ENCODE data around the gene CHD6. TPM values are rescaled to one million over a fixed set of nuclear protein-coding genes. Genes with fewer than 3 reads are reported as not detected.

The CHD6 gene
- total and polyA plus RNA-seq, 5 donors from 2014 or later: 33.4 to 87.4 (median 39.7) TPM

DNA sequence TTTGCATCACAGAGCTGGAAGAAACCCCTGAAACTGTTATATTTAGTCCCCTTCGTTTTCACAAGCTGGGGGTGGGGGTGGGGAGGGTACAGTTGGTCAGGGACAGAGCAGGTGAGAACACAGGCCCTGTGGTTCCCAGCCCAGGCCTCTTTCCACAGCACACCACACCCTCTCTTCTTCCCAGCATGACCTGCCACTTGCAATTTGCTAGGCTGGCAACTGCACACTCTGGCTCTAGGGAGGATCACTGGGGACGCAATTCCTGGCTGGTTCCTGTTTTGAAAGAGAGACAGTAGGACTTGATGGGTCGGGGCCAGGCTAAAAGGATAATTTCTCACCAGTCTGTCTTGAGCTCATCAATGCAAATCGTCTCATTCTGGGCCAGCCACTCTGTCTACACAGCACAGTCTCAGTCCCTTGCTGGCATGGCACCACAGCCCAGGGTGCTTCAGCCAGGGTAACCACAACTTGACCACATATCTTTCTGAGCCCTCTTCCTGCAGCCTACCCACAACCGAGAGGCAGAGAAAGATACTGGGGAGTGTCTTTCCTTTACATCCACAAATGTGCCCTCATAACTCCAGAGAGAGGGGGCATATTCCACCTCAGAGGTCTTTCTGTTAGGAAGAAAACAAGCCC, 209.9 kb downstream of the CHD6 start:
- Mint-ChIP-seq H3K9me3 (no peaks in the 10 kb centered on the region), H3K36me3 (peaks cover 67% of the 10 kb centered on the region), H3K27me3 (no peaks in the 10 kb centered on the region), H3K4me1 (peaks cover 0 to 13% (median 5%) of the 10 kb centered on the region in 4 donors), H3K4me3 (no peak overlapping the region), H3K27ac (peak overlapping the region; percentile 52 to 84 (median 54))
- DNase-seq (peak in 1 of 3 donors; percentile 12), ATAC-seq (ENCODE audit: low read depth in 2 of 2) (no peak)
- H3K27me3 ChIP-seq (ENCODE audit: control insufficient read depth, insufficient read depth, low read length): no peaks in the 10 kb centered on the region
- no peak overlapping the region for H3K27ac ChIP-seq (ENCODE audit: insufficient read depth, low read length, poor library complexity, severe bottlenecking)
- peaks cover 10% of the 10 kb centered on the region for H3K4me1 ChIP-seq (ENCODE audit: control insufficient read depth, insufficient read depth, low read length, poor library complexity, severe bottlenecking)
- no peaks in the 10 kb centered on the region for H3K9me3 ChIP-seq (ENCODE audit: control insufficient read depth in 2 of 2, low read length in 2 of 2)
- H3K36me3 ChIP-seq (ENCODE audit: control insufficient read depth, insufficient read depth, low read length): peaks cover 93% of the 10 kb centered on the region
- H3K4me3 ChIP-seq (ENCODE audit: low read depth, low read length): no peak overlapping the region

DNA sequence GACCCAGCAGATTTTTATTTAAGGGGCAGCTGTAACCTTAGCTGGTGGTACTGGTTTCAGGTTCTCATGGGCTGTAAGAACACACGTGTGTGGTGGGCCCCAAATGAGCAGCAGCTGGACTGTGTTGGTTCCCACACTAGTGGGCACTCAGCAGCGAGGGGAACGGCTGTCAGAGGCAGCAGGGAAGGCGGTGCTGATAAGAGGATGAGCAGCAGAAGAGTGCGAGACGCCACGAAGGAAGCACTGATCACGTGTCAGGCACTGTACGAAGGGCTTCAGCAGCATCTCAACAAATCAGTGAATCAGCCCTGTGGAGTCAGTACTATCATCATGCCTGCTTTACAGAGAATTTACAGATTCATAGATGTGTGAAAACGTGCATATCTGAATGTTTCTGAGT, 210.6 kb downstream of the CHD6 start:
- Histone ChIP-seq H3K36me3 (ENCODE audit: control insufficient read depth, insufficient read depth, low read length) (peaks cover 89% of the 10 kb centered on the region), H3K4me1 (ENCODE audit: control insufficient read depth, insufficient read depth, low read length, poor library complexity, severe bottlenecking) (peaks cover 10% of the 10 kb centered on the region), H3K4me3 (ENCODE audit: low read depth, low read length) (no peak overlapping the region), H3K27me3 (ENCODE audit: control insufficient read depth, insufficient read depth, low read length) (no peaks in the 10 kb centered on the region), H3K9me3 (ENCODE audit: control insufficient read depth in 2 of 2, low read length in 2 of 2) (no peaks in the 10 kb centered on the region), H3K27ac (ENCODE audit: insufficient read depth, low read length, poor library complexity, severe bottlenecking) (no peak overlapping the region)
- no peaks in the 10 kb centered on the region for H3K9me3 Mint-ChIP-seq
- no peak for DNase-seq
- no peak overlapping the region for H3K4me3 Mint-ChIP-seq
- peaks cover 0 to 13% (median 5%) of the 10 kb centered on the region in 4 donors for H3K4me1 Mint-ChIP-seq
- peaks cover 66% of the 10 kb centered on the region for H3K36me3 Mint-ChIP-seq
- peak in 1 of 2 donors; percentile 25 for ATAC-seq (ENCODE audit: low read depth in 2 of 2)
- peak overlapping the region in 1 of 3 donors; percentile 54 for H3K27ac Mint-ChIP-seq
- no peaks in the 10 kb centered on the region for H3K27me3 Mint-ChIP-seq

DNA sequence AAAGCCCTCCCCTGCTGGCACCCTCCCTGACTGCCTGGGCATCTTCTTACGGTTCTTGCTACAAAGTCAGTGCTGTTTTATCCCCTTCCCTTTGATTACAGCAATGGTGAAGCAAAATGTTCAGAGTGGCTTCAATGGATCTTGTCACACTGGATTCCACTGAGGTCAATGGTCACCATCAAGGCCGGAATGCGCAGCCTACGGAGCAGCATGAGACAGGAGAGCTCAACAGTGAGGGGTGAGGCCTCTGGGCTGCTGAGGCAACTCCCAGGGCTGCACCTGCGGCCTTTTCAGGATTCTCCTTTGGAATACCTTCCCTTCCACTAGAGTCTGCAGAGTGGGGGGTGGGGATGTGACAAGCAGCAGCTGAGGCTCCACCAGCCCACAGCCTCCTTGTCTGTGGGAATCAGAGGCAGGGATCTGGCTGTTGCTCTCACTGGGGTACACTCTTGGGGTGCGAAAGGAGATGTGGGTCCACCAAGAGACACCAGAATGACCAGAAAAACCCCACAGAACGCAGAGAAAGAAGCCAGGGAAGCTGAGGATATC, 211.2 kb downstream of the CHD6 start:
- Mint-ChIP-seq H3K27me3 (no peaks in the 10 kb centered on the region), H3K36me3 (peaks cover 63% of the 10 kb centered on the region), H3K4me3 (no peak overlapping the region), H3K27ac (peak overlapping the region in 1 of 3 donors; percentile 14), H3K4me1 (peaks cover 0 to 13% (median 5%) of the 10 kb centered on the region in 4 donors), H3K9me3 (no peaks in the 10 kb centered on the region)
- Histone ChIP-seq H3K27ac (ENCODE audit: insufficient read depth, low read length, poor library complexity, severe bottlenecking) (no peak overlapping the region), H3K4me1 (ENCODE audit: control insufficient read depth, insufficient read depth, low read length, poor library complexity, severe bottlenecking) (peaks cover 10% of the 10 kb centered on the region), H3K27me3 (ENCODE audit: control insufficient read depth, insufficient read depth, low read length) (no peaks in the 10 kb centered on the region), H3K36me3 (ENCODE audit: control insufficient read depth, insufficient read depth, low read length) (peaks cover 82% of the 10 kb centered on the region), H3K9me3 (ENCODE audit: control insufficient read depth in 2 of 2, low read length in 2 of 2) (no peaks in the 10 kb centered on the region), H3K4me3 (ENCODE audit: low read depth, low read length) (no peak overlapping the region)
- DNase-seq: no peak
- ATAC-seq (ENCODE audit: low read depth in 2 of 2): no peak

DNA sequence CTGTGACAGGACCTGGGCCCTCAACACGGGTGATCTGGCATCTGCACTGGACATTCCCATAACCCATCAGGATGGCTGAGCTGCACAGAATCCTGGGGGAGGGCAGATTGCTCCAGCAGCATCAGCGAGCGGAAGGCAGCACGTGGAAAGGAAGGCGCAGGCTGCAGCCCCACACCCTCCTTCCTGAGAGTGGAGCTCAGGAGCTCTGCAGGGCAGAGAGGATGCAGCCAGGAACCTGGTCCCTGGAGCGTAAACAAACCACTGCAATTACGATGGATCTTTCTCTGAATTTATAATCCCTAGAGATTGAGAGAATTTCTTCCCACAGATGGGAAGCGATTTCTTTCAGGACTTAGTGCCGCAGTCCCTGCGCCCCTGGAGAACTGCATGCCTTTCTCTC, 211.8 kb downstream of the CHD6 start:
- ATAC-seq (ENCODE audit: low read depth in 2 of 2) (no peak), DNase-seq (no peak)
- Mint-ChIP-seq H3K4me1 (peaks cover 0 to 13% (median 5%) of the 10 kb centered on the region in 4 donors), H3K36me3 (peaks cover 61% of the 10 kb centered on the region), H3K27ac (no peak overlapping the region), H3K9me3 (no peaks in the 10 kb centered on the region), H3K4me3 (no peak overlapping the region), H3K27me3 (no peaks in the 10 kb centered on the region)
- no peaks in the 10 kb centered on the region for H3K27me3 ChIP-seq (ENCODE audit: control insufficient read depth, insufficient read depth, low read length)
- peaks cover 76% of the 10 kb centered on the region for H3K36me3 ChIP-seq (ENCODE audit: control insufficient read depth, insufficient read depth, low read length)
- H3K4me3 ChIP-seq (ENCODE audit: low read depth, low read length): no peak overlapping the region
- no peak overlapping the region for H3K27ac ChIP-seq (ENCODE audit: insufficient read depth, low read length, poor library complexity, severe bottlenecking)
- H3K4me1 ChIP-seq (ENCODE audit: control insufficient read depth, insufficient read depth, low read length, poor library complexity, severe bottlenecking): peaks cover 10% of the 10 kb centered on the region
- H3K9me3 ChIP-seq (ENCODE audit: control insufficient read depth in 2 of 2, low read length in 2 of 2): no peaks in the 10 kb centered on the region

DNA sequence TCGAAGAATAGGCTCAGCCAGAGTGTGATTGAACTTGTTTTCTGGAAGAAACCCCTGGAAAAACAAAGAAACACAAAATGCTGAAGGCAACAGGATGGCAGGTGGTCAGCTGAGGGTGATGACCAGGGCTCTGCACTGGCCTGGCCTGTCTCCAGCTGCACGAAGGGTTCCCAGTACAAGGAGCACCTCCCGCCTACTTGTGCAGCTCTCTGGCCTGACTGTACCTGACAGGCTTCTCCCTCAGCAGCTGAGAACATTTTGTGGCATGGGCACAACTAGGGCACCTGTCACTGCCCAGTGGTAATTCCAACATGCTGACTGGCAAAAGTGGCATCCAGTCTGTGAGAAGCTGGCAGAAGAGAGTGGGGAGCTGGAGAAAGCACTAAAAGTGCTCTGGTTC, 212.7 kb downstream of the CHD6 start:
- peaks cover 10% of the 10 kb centered on the region for H3K4me1 ChIP-seq (ENCODE audit: control insufficient read depth, insufficient read depth, low read length, poor library complexity, severe bottlenecking)
- no peaks in the 10 kb centered on the region for H3K9me3 ChIP-seq (ENCODE audit: control insufficient read depth in 2 of 2, low read length in 2 of 2)
- no peak for ATAC-seq (ENCODE audit: low read depth in 2 of 2)
- H3K4me3 Mint-ChIP-seq: no peak overlapping the region
- no peak for DNase-seq
- H3K4me3 ChIP-seq (ENCODE audit: low read depth, low read length): no peak overlapping the region
- no peaks in the 10 kb centered on the region for H3K27me3 ChIP-seq (ENCODE audit: control insufficient read depth, insufficient read depth, low read length)
- peaks cover 0 to 13% (median 4%) of the 10 kb centered on the region in 4 donors for H3K4me1 Mint-ChIP-seq
- no peak overlapping the region for H3K27ac ChIP-seq (ENCODE audit: insufficient read depth, low read length, poor library complexity, severe bottlenecking)
- peaks cover 68% of the 10 kb centered on the region for H3K36me3 ChIP-seq (ENCODE audit: control insufficient read depth, insufficient read depth, low read length)
- no peaks in the 10 kb centered on the region for H3K9me3 Mint-ChIP-seq
- H3K36me3 Mint-ChIP-seq: peaks cover 52% of the 10 kb centered on the region
- H3K27ac Mint-ChIP-seq: no peak overlapping the region
- no peaks in the 10 kb centered on the region for H3K27me3 Mint-ChIP-seq

DNA sequence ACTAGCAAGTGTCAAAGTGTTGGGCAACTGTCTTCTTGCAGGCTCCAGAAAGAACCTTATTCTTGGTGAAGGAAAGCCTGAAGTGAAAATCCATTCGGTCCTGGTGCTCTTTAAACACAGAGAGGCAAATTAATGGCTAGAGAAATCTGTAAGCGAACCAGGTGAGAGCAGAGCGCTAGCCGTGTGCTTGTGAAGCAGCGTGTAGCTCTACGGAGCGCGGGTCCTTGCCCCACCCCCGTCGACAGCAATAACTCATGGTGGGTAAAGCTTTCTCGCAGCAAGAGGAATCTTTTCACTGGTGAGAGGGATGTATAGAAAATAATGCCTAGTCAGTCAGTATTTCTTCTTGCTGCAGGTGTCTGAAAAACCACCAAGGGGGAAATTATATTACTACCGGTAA, 214.6 kb downstream of the CHD6 start:
- DNase-seq: no peak
- Mint-ChIP-seq H3K4me3 (no peak overlapping the region), H3K4me1 (peaks cover 0 to 4% (median 1%) of the 10 kb centered on the region in 4 donors), H3K27ac (no peak overlapping the region), H3K36me3 (peaks cover 41% of the 10 kb centered on the region), H3K9me3 (no peaks in the 10 kb centered on the region), H3K27me3 (no peaks in the 10 kb centered on the region)
- no peaks in the 10 kb centered on the region for H3K27me3 ChIP-seq (ENCODE audit: control insufficient read depth, insufficient read depth, low read length)
- no peak for ATAC-seq (ENCODE audit: low read depth in 2 of 2)
- H3K9me3 ChIP-seq (ENCODE audit: control insufficient read depth in 2 of 2, low read length in 2 of 2): no peaks in the 10 kb centered on the region
- H3K4me1 ChIP-seq (ENCODE audit: control insufficient read depth, insufficient read depth, low read length, poor library complexity, severe bottlenecking): peaks cover 5% of the 10 kb centered on the region
- H3K4me3 ChIP-seq (ENCODE audit: low read depth, low read length): no peak overlapping the region
- H3K27ac ChIP-seq (ENCODE audit: insufficient read depth, low read length, poor library complexity, severe bottlenecking): no peak overlapping the region
- H3K36me3 ChIP-seq (ENCODE audit: control insufficient read depth, insufficient read depth, low read length): peaks cover 53% of the 10 kb centered on the region

DNA sequence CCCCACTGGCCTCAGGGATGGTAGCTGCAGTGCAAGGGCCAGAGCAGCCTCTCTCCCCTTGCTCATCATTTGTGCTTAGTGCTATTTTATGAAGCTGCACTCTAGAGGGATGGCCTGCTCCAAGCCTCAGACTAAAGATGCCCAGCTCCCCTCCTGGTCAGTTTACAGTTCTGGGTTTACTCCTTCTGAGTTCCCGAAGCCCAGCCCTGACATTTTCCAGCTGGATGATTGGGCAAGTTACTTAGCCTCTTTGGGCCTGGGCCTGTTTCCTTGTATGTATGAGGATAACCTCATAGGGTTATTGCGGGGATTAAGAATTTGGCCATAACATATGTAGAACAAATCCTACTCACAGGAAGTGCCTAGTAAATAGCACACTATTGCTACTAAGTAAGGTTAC, 219.8 kb downstream of the CHD6 start:
- Histone ChIP-seq H3K27me3 (ENCODE audit: control insufficient read depth, insufficient read depth, low read length) (no peaks in the 10 kb centered on the region), H3K36me3 (ENCODE audit: control insufficient read depth, insufficient read depth, low read length) (peaks cover 4% of the 10 kb centered on the region), H3K4me3 (ENCODE audit: low read depth, low read length) (no peak overlapping the region), H3K27ac (ENCODE audit: insufficient read depth, low read length, poor library complexity, severe bottlenecking) (no peak overlapping the region), H3K4me1 (ENCODE audit: control insufficient read depth, insufficient read depth, low read length, poor library complexity, severe bottlenecking) (no peaks in the 10 kb centered on the region), H3K9me3 (ENCODE audit: control insufficient read depth in 2 of 2, low read length in 2 of 2) (no peaks in the 10 kb centered on the region)
- H3K9me3 Mint-ChIP-seq: no peaks in the 10 kb centered on the region
- no peak for DNase-seq
- H3K27ac Mint-ChIP-seq: no peak overlapping the region
- ATAC-seq (ENCODE audit: low read depth in 2 of 2): no peak
- H3K4me3 Mint-ChIP-seq: no peak overlapping the region
- no peaks in the 10 kb centered on the region for H3K27me3 Mint-ChIP-seq
- H3K36me3 Mint-ChIP-seq: peaks cover 12% of the 10 kb centered on the region
- H3K4me1 Mint-ChIP-seq: peaks cover 0 to 3% (median 0%) of the 10 kb centered on the region in 4 donors

Data from CD4-positive, CD25-positive, alpha-beta regulatory T cell (primary cell).